ENCODE results near the gene ACSS1. TPM values are rescaled to one million over a fixed set of nuclear protein-coding genes. Genes with fewer than 3 reads are reported as not detected.

ACSS1 gene
- total RNA-seq, 1 donor from 2014 or later, result 0.72 TPM

DNA sequence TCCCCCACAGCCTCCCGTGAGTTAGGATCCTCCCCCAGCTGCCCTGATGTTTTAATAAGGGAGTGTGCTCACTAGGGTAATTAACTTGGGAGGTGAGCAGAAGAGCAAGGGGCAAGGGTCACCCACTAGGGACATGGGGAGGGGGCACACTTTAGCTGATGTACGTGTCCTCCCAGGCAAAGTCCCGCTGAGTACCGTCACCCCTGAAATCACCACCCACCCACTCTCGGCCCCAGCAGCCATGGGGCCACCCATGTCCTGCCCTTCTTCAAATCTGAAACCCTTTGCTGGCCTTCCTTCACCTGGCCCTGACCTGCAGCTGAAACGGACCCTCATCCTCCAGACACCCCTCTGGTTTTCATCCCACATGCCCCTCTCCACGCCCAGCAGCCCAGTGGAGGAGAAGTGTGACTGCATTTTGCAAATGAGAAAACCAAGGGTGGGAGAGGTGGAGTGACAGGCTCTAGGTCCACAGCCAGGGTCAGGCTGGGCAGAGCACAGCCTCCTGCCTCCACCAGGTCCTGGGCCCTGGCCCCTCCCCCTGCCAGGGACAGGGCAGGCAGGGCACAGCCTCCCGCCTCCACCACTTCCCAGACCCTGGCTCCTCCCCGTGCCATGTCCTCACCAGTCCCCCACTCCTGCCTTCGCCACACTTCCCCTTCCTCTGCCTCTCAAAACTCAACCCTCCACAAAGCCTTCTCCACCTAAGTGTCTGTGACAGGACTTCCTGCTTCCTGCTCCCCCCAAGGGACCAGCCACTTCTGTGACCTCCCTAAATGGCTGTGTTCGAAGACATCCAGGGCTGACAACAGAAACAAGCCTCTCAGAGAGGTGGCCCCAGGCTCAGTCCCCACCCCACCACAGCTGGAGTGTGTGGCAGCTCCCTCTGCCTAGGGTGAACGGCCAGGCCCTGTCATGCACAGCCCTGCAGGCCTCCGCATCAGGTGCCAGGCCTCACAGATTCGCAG, 15.1 kb downstream of the ACSS1 start:
- peaks cover 6% of the 10 kb centered on the region for H3K27me3 Mint-ChIP-seq
- H3K27ac Mint-ChIP-seq, result no peak overlapping the region
- no peaks in the 10 kb centered on the region for H3K36me3 Mint-ChIP-seq (ENCODE audit: insufficient read depth)
- TF ChIP-seq, protein P1, sequence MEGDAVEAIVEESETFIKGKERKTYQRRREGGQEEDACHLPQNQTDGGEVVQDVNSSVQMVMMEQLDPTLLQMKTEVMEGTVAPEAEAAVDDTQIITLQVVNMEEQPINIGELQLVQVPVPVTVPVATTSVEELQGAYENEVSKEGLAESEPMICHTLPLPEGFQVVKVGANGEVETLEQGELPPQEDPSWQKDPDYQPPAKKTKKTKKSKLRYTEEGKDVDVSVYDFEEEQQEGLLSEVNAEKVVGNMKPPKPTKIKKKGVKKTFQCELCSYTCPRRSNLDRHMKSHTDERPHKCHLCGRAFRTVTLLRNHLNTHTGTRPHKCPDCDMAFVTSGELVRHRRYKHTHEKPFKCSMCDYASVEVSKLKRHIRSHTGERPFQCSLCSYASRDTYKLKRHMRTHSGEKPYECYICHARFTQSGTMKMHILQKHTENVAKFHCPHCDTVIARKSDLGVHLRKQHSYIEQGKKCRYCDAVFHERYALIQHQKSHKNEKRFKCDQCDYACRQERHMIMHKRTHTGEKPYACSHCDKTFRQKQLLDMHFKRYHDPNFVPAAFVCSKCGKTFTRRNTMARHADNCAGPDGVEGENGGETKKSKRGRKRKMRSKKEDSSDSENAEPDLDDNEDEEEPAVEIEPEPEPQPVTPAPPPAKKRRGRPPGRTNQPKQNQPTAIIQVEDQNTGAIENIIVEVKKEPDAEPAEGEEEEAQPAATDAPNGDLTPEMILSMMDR (IDR thresholded peaks at IDR 0.05; ENCODE audit: unreplicated experiment), result no peak
- no peak overlapping the region for H3K4me3 Mint-ChIP-seq (ENCODE audit: low read depth)
- no peak for DNase-seq (ENCODE audit: low spot score, unreplicated experiment)
- no peaks in the 10 kb centered on the region for H3K4me1 Mint-ChIP-seq (ENCODE audit: low read depth)
- no peaks in the 10 kb centered on the region for H3K9me3 Mint-ChIP-seq (ENCODE audit: low read depth)

DNA sequence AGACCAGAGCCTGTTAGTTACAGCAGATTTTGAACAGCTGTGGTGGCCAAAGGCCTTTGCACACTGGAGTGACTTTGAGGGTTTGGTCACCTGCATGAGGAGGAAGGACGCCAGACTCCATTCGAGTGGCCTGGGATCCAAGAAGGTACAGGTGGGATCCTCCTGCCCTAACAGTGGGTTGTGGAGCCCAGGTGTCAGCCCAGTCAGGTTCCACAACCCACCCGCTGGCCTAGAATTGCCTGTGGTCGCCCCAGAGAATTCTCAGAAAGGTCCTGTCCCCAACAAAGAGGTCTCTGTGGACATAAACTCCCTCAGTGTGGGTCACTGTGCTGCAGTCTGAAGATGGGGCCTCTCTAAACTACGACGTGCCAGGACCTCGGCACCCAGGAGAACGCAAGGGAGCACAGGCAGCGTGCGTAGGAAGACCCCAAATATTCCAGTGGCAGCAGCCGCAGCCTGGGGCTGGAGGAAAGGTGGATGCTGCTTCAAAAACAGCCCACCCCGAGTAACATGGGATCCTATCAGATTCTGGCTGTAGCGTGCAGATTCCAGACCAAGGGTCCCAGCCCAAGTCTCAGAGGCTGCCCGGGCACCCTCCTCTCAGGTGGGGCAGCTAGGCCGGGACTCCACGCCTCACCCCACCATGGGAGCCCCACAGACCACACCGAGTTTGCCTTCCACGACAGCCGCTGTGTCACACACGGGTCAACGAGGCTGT, 16.0 kb downstream of the ACSS1 start:
- H3K9me3 Mint-ChIP-seq (ENCODE audit: low read depth), result no peaks in the 10 kb centered on the region
- H3K4me3 Mint-ChIP-seq (ENCODE audit: low read depth), result no peak overlapping the region
- no peaks in the 10 kb centered on the region for H3K4me1 Mint-ChIP-seq (ENCODE audit: low read depth)
- TF ChIP-seq, protein P1 (IDR thresholded peaks at IDR 0.05; ENCODE audit: unreplicated experiment), result no peak
- no peak for DNase-seq (ENCODE audit: low spot score, unreplicated experiment)
- no peak overlapping the region for H3K27ac Mint-ChIP-seq
- no peaks in the 10 kb centered on the region for H3K36me3 Mint-ChIP-seq (ENCODE audit: insufficient read depth)
- H3K27me3 Mint-ChIP-seq, result peaks cover 3% of the 10 kb centered on the region

DNA sequence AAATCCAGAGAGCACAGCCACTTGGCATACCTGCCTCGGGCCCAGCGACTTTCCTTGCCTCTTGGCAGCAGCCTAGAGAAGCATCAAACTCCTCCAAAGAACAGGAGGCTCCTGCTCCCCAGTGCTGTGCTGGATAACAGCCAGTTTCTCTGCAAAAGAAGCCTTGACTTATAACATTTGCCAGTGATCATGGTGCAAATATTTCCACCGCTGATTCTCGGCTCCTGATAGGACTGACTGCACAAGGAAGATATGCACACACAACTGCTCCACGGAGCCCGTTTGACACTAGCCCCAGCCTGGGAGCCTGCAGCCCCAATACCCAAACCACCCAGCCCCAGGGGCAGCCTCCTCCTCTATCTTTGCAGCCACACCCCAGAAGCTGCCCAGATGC, 17.5 kb downstream of the ACSS1 start:
- Mint-ChIP-seq H3K27ac (no peak overlapping the region), H3K4me3 (ENCODE audit: low read depth) (no peak overlapping the region), H3K9me3 (ENCODE audit: low read depth) (no peaks in the 10 kb centered on the region), H3K27me3 (no peaks in the 10 kb centered on the region), H3K36me3 (ENCODE audit: insufficient read depth) (no peaks in the 10 kb centered on the region), H3K4me1 (ENCODE audit: low read depth) (no peaks in the 10 kb centered on the region)
- DNase-seq (ENCODE audit: low spot score, unreplicated experiment), result no peak
- TF ChIP-seq, protein P1 (IDR thresholded peaks at IDR 0.05; ENCODE audit: unreplicated experiment), result no peak

DNA sequence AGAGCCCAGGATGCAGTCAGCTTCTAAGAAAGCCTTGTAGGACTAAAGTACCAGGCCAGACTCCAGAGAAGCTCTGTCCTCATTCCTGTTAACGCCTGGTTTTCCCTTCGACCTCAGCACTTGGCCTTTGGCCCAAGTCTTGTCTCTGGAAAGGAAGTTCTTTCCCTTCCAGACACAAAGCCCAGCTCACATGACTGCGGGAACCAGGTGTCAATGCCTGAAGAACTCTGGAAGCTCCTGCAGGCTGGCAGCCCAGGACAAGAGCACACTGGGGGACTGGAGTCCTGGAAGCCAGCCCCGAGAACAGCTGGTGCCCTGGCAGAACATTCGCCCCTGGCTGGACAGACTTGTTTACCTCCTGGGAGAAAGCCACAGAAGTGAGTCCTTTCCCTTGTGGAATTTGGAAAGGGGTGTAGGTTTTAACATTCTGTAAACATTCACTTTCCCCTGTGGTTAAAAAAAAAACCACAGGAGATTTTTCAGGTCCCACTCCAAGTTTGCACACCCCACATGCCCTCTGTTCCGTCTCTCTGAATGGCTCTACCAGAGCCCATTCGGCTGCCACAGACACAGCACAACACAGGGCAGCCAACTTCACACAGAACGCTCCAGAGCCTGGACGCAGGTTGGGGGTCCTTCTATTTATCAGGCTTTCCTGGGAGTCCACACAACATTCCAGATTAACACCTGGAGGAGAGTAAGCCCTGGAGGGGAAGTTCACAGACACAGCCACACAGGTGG, 18.1 kb downstream of the ACSS1 start:
- no peak overlapping the region for H3K27ac Mint-ChIP-seq
- H3K9me3 Mint-ChIP-seq (ENCODE audit: low read depth), result no peaks in the 10 kb centered on the region

More for the DNA sequence above, 18.1 kb downstream of the ACSS1 start:
- Mint-ChIP-seq H3K4me3 (ENCODE audit: low read depth) (no peak overlapping the region), H3K4me1 (ENCODE audit: low read depth) (no peaks in the 10 kb centered on the region), H3K36me3 (ENCODE audit: insufficient read depth) (no peaks in the 10 kb centered on the region), H3K27me3 (no peaks in the 10 kb centered on the region)
- TF ChIP-seq, protein P1 (IDR thresholded peaks at IDR 0.05; ENCODE audit: unreplicated experiment), result no peak
- DNase-seq (ENCODE audit: low spot score, unreplicated experiment), result no peak

Data from progenitor cell of endocrine pancreas (in vitro differentiated cells).